Liver (tissue), 9 donors: ENCODE results near the gene DNAH5. TPM values are rescaled to one million over a fixed set of nuclear protein-coding genes. Genes with fewer than 3 reads are reported as not detected.

Experiments
- DNase-seq: peaks from one replicate; pipeline ENCODE4 v3.0.0-alpha.2; 2017; ENCODE audit warnings: low spot score
- H3K27ac ChIP-seq, 2 donors: one replicate each; pipeline ENCODE4 v1.7.0; 2013; ENCODE audit warnings: inconsistent platforms in 2 of 2, low read length in 2 of 2, control low read depth in 1 of 2, low read depth in 1 of 2, mild to moderate bottlenecking in 1 of 2
- H3K27me3 ChIP-seq, 4 donors: one replicate each; pipeline versions ENCODE4 v1.6.1 to v1.7.0; 2013; ENCODE audit warnings: low read length in 3 of 4, inconsistent platforms in 1 of 4, mild to moderate bottlenecking in 1 of 4, moderate library complexity in 1 of 4; ENCODE audit not compliant: control insufficient read depth in 4 of 4, insufficient read depth in 4 of 4
- H3K36me3 ChIP-seq, 4 donors: one replicate each; pipeline versions ENCODE4 v1.6.1 to v1.7.0; 2013; ENCODE audit warnings: low read length in 3 of 4, mild to moderate bottlenecking in 3 of 4, low read depth in 1 of 4, moderate library complexity in 1 of 4; ENCODE audit not compliant: control insufficient read depth in 4 of 4, insufficient read depth in 3 of 4
- H3K4me1 ChIP-seq, 4 donors: one replicate each; pipeline versions ENCODE4 v1.6.1 to v1.7.0; 2013; ENCODE audit warnings: low read length in 3 of 4, mild to moderate bottlenecking in 3 of 4, moderate library complexity in 1 of 4; ENCODE audit not compliant: control insufficient read depth in 4 of 4, insufficient read depth in 4 of 4
- H3K4me3 ChIP-seq, 3 donors: one replicate each; pipeline versions ENCODE4 v1.6.1 to v1.7.0; 2013; ENCODE audit warnings: low read length in 3 of 3, control low read depth in 1 of 3, low read depth in 1 of 3, mild to moderate bottlenecking in 1 of 3
- H3K9ac ChIP-seq, 2 donors: one replicate each; pipeline ENCODE4 v1.7.0; 2013; ENCODE audit warnings: low read length in 2 of 2, mild to moderate bottlenecking in 2 of 2, moderate library complexity in 2 of 2, control low read depth in 1 of 2, low read depth in 1 of 2
- H3K9me3 ChIP-seq, 4 donors: one replicate each; pipeline versions ENCODE4 v1.6.1 to v1.7.0; 2013; ENCODE audit warnings: low read length in 3 of 4; ENCODE audit not compliant: control insufficient read depth in 4 of 4
- EGR1 ChIP-seq, 2 donors: IDR thresholded peaks; 2 replicates each; pipeline ENCODE4 v1.6.1; 2016 to 2018; ENCODE audit warnings: antibody characterized with exemption in 2 of 2, low read depth in 2 of 2
- FOXA1 ChIP-seq: IDR thresholded peaks from 2 replicates; pipeline ENCODE4 v1.6.1; 2016; ENCODE audit warnings: antibody characterized with exemption
- FOXA2 ChIP-seq: IDR thresholded peaks from 2 replicates; pipeline ENCODE4 v1.6.1; 2016; ENCODE audit warnings: antibody characterized with exemption
- GABPA ChIP-seq, 2 donors: IDR thresholded peaks in 1 of 2; conservative IDR thresholded peaks in 1 of 2; 2 replicates each; pipeline ENCODE4 v1.6.1; 2016; ENCODE audit warnings: antibody characterized with exemption in 2 of 2, mild to moderate bottlenecking in 1 of 2, moderate library complexity in 1 of 2
- HNF4A ChIP-seq, 2 donors: conservative IDR thresholded peaks; 2 replicates each; pipeline ENCODE4 v1.6.1; 2016; ENCODE audit warnings: antibody characterized with exemption in 2 of 2, mild to moderate bottlenecking in 2 of 2
- HNF4G ChIP-seq: IDR thresholded peaks from 2 replicates; pipeline ENCODE4 v1.6.1; 2016; ENCODE audit warnings: antibody characterized with exemption
- JUND ChIP-seq, 2 donors: IDR thresholded peaks; 2 replicates each; pipeline ENCODE4 v1.6.1; 2016; ENCODE audit warnings: antibody characterized with exemption in 2 of 2
- NR2F2 ChIP-seq: IDR thresholded peaks from 2 replicates; pipeline ENCODE4 v1.6.1; 2016; ENCODE audit warnings: antibody characterized with exemption
- RAD21 ChIP-seq, 2 donors: IDR thresholded peaks; 2 replicates each; pipeline ENCODE4 v1.6.1; 2016; ENCODE audit warnings: antibody characterized with exemption in 2 of 2, mild to moderate bottlenecking in 2 of 2
- RXRA ChIP-seq, 2 donors: IDR thresholded peaks; 2 replicates each; pipeline ENCODE4 v1.6.1; 2017 to 2018; ENCODE audit warnings: antibody characterized with exemption in 2 of 2, mild to moderate bottlenecking in 1 of 2
- SP1 ChIP-seq: IDR thresholded peaks from 2 replicates; pipeline ENCODE4 v1.6.1; 2018; ENCODE audit warnings: antibody characterized with exemption, mild to moderate bottlenecking
- TAF1 ChIP-seq: conservative IDR thresholded peaks from 2 replicates; pipeline ENCODE4 v1.6.1; 2016; ENCODE audit warnings: antibody characterized with exemption, mild to moderate bottlenecking
- YY1 ChIP-seq: IDR thresholded peaks from 2 replicates; pipeline ENCODE4 v1.6.1; 2016; ENCODE audit warnings: antibody characterized with exemption, mild to moderate bottlenecking
- WGBS: extraction: QIAGEN DNeasy Blood & Tissue Kit; methylation state at CpG from one replicate; pipeline ENCODE4 v1.1.7; 2013; 5-methylcytosine and 5-hydroxymethylcytosine counted together
- polyA plus RNA-seq, 2 donors: library from polyadenylated mRNA; stranded (reverse) in 1 of 2; unstranded in 1 of 2; fragments of 200-250 nt in 1 of 2; fragments of >200 nt in 1 of 2; fragmentation: Nextera tagmentation in 1 of 2; extraction: Ambion mirVana in 1 of 2; gene quantifications; one replicate each; pipeline versions ENCODE4 v1.2.1 to v1.2.3, GENCODE V29; 2013 to 2015
- total RNA-seq, 2 donors: library from RNA; depleted of rRNA; stranded (reverse); fragments of >200 nt; gene quantifications; one replicate each; pipeline ENCODE4 v1.2.3, GENCODE V29; 2014
- TF ChIP-seq, protein P1 (sequence below): IDR thresholded peaks from 2 replicates; pipeline ENCODE4 v1.6.1; 2016; ENCODE audit warnings: antibody characterized with exemption, mild to moderate bottlenecking
- TF ChIP-seq, protein P2 (sequence below): fragments of 150-350 bp; IDR thresholded peaks from 2 replicates; pipeline ENCODE4 v1.5.1; 2017; ENCODE audit warnings: improper control_type of control experiment, low read depth, low read length; ENCODE audit not compliant: missing input control
- TF ChIP-seq, protein P3 (sequence below): IDR thresholded peaks from 2 replicates; pipeline ENCODE4 v1.6.1; 2016; ENCODE audit warnings: antibody characterized with exemption
- TF ChIP-seq, protein P4 (sequence below): IDR thresholded peaks from 2 replicates; pipeline ENCODE4 v1.6.1; 2016; ENCODE audit warnings: antibody characterized with exemption
- TF ChIP-seq, protein P5 (sequence below): IDR thresholded peaks from 2 replicates; pipeline ENCODE4 v1.6.1; 2016; ENCODE audit warnings: antibody characterized with exemption
- donor health status: healthy.
- donor health status: healthy.
- donor health status: healthy.
- donor health status: healthy.
- donor health status: healthy.

The DNAH5 gene
- total and polyA plus RNA-seq, 4 donors: 0.19 to 14.8 (median 4.4) TPM

DNA sequence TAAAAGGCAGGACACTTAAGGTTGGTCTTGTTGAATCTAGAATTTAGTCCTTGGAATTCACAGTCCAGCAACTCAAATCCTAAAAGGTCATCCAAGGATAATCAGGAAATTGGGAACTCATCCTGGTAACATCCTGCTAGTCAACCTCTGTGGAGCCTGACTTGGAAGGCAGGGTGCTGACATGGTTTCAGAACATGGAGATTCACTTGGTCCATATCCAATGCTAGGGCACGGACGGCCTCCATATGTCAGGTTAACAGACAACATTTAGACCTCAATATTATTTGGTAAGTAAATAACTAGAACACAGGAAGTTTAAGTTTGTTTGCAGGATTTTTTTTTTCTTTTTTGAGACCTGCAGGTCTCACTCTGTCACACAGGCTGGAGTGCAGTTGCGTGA, 783 bp upstream of the DNAH5 start:
- H3K36me3 ChIP-seq: peaks cover 0 to 2% (median 0%) of the 10 kb centered on the region in 4 donors
- no peaks in the 10 kb centered on the region for H3K4me1 ChIP-seq
- 91% methylated on average over 3 of the region's 3 CpGs for WGBS
- no peak for DNase-seq
- H3K27ac ChIP-seq: no peak overlapping the region
- TF ChIP-seq RAD21 (IDR thresholded peaks at IDR 0.05) (no peak), EGR1 (IDR thresholded peaks at IDR 0.05; ENCODE audit: low read depth in 2 of 2) (no peak), RXRA (IDR thresholded peaks at IDR 0.05) (no peak), FOXA2 (no peak), HNF4G (no peak), GABPA (IDR thresholded peaks at IDR 0.05 in 1 of 2, conservative IDR thresholded peaks at IDR 0.05 in 1 of 2) (no peak), YY1 (no peak), SP1 (no peak), HNF4A (conservative IDR thresholded peaks at IDR 0.05) (no peak), FOXA1 (no peak), TAF1 (no peak), NR2F2 (no peak), JUND (IDR thresholded peaks at IDR 0.05) (no peak)
- TF ChIP-seq, protein P1, sequence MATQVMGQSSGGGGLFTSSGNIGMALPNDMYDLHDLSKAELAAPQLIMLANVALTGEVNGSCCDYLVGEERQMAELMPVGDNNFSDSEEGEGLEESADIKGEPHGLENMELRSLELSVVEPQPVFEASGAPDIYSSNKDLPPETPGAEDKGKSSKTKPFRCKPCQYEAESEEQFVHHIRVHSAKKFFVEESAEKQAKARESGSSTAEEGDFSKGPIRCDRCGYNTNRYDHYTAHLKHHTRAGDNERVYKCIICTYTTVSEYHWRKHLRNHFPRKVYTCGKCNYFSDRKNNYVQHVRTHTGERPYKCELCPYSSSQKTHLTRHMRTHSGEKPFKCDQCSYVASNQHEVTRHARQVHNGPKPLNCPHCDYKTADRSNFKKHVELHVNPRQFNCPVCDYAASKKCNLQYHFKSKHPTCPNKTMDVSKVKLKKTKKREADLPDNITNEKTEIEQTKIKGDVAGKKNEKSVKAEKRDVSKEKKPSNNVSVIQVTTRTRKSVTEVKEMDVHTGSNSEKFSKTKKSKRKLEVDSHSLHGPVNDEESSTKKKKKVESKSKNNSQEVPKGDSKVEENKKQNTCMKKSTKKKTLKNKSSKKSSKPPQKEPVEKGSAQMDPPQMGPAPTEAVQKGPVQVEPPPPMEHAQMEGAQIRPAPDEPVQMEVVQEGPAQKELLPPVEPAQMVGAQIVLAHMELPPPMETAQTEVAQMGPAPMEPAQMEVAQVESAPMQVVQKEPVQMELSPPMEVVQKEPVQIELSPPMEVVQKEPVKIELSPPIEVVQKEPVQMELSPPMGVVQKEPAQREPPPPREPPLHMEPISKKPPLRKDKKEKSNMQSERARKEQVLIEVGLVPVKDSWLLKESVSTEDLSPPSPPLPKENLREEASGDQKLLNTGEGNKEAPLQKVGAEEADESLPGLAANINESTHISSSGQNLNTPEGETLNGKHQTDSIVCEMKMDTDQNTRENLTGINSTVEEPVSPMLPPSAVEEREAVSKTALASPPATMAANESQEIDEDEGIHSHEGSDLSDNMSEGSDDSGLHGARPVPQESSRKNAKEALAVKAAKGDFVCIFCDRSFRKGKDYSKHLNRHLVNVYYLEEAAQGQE: no peak
- TF ChIP-seq, protein P2, sequence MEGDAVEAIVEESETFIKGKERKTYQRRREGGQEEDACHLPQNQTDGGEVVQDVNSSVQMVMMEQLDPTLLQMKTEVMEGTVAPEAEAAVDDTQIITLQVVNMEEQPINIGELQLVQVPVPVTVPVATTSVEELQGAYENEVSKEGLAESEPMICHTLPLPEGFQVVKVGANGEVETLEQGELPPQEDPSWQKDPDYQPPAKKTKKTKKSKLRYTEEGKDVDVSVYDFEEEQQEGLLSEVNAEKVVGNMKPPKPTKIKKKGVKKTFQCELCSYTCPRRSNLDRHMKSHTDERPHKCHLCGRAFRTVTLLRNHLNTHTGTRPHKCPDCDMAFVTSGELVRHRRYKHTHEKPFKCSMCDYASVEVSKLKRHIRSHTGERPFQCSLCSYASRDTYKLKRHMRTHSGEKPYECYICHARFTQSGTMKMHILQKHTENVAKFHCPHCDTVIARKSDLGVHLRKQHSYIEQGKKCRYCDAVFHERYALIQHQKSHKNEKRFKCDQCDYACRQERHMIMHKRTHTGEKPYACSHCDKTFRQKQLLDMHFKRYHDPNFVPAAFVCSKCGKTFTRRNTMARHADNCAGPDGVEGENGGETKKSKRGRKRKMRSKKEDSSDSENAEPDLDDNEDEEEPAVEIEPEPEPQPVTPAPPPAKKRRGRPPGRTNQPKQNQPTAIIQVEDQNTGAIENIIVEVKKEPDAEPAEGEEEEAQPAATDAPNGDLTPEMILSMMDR: no peak
- TF ChIP-seq, protein P3, sequence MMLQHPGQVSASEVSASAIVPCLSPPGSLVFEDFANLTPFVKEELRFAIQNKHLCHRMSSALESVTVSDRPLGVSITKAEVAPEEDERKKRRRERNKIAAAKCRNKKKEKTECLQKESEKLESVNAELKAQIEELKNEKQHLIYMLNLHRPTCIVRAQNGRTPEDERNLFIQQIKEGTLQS: no peak
- TF ChIP-seq, protein P4, sequence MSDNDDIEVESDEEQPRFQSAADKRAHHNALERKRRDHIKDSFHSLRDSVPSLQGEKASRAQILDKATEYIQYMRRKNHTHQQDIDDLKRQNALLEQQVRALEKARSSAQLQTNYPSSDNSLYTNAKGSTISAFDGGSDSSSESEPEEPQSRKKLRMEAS: no peak
- TF ChIP-seq, protein P5, sequence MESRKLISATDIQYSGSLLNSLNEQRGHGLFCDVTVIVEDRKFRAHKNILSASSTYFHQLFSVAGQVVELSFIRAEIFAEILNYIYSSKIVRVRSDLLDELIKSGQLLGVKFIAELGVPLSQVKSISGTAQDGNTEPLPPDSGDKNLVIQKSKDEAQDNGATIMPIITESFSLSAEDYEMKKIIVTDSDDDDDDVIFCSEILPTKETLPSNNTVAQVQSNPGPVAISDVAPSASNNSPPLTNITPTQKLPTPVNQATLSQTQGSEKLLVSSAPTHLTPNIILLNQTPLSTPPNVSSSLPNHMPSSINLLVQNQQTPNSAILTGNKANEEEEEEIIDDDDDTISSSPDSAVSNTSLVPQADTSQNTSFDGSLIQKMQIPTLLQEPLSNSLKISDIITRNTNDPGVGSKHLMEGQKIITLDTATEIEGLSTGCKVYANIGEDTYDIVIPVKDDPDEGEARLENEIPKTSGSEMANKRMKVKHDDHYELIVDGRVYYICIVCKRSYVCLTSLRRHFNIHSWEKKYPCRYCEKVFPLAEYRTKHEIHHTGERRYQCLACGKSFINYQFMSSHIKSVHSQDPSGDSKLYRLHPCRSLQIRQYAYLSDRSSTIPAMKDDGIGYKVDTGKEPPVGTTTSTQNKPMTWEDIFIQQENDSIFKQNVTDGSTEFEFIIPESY: no peak
- no peak overlapping the region for H3K4me3 ChIP-seq
- no peak overlapping the region for H3K9ac ChIP-seq
- H3K9me3 ChIP-seq: peaks cover 0 to 2% (median 0%) of the 10 kb centered on the region in 4 donors
- no peaks in the 10 kb centered on the region for H3K27me3 ChIP-seq
